K562 (cell line): ENCODE measurements around the gene DENND1A. TPM values are rescaled to one million over a fixed set of nuclear protein-coding genes. Genes with fewer than 3 reads are reported as not detected.
A peak's percentile ranks its signal among the peaks of the same experiment; 100 is the strongest.

ENCODE experiments used
- ATAC-seq: fragments of 200-7000 bp; cut with Tn5 transposase; 3 replicates; pipeline ENCODE4 v1.9.1; 2020; ENCODE audit warnings: moderate library complexity
- BruUV-seq: library from RNA; stranded (reverse); fragments of 400-500 nt; replicated peaks from 2 replicates; lab custom pipeline; 2021; lab: Mats Ljungman, UMichigan
- CTCF ChIA-PET: fragments of 300-600 bp; formaldehyde crosslinking; extraction: SDS; loops from one replicate; lab custom pipeline; 2021; ENCODE audit warnings: low intra/inter-chr PET ratio; lab: Yijun Ruan, JAX
- POLR2A ChIA-PET: fragments of 300-600, 350-650 bp; sonication (Branson Sonifier 250); formaldehyde crosslinking; extraction: SDS; loops from one replicate; lab custom pipeline; 2021; ENCODE audit warnings: antibody characterized with exemption, inconsistent platforms; lab: Yijun Ruan, JAX
- DNase-seq, 4 experiments: peaks; one replicate each; pipeline versions ENCODE4 v3.0.0 to v3.0.0-alpha.2; 2011 to 2018; ENCODE audit warnings: low spot score in 3 of 4, mixed read lengths in 3 of 4; ENCODE audit errors: extremely low read depth in 1 of 4
- FAIRE-seq: peaks from 2 replicates; lab custom pipeline; 2011; peaks lifted over from hg19 to GRCh38; lab: Jason Lieb, UNC
- H2AFZ ChIP-seq: 2 replicates; pipeline ENCODE4 v1.6.0; 2011; ENCODE audit warnings: low read depth, low read length, control low read depth, inconsistent platforms
- H3K27ac ChIP-seq: fragments of 200-600 bp; 3 replicates; pipeline ENCODE4 v1.8.0; 2011; ENCODE audit warnings: low read depth, mild to moderate bottlenecking, control low read depth, inconsistent platforms, low read length, moderate library complexity, mixed read lengths; ENCODE audit errors: extremely low read depth
- H3K27me3 ChIP-seq, 2 experiments: fragments of 300-600 bp in 1 of 2; 2 replicates in 1 of 2; 3 replicates in 1 of 2; pipeline versions ENCODE4 v1.6.0 to v1.8.0; 2011; ENCODE audit warnings: inconsistent platforms in 2 of 2, low read length in 2 of 2, mild to moderate bottlenecking in 1 of 2, mixed read lengths in 1 of 2, moderate library complexity in 1 of 2; ENCODE audit not compliant: control insufficient read depth in 2 of 2, insufficient read depth in 2 of 2
- H3K36me3 ChIP-seq: fragments of 300-600 bp; 3 replicates; pipeline ENCODE4 v1.8.0; 2011; ENCODE audit warnings: mild to moderate bottlenecking, low read length, inconsistent platforms; ENCODE audit not compliant: control insufficient read depth, insufficient read depth
- H3K4me1 ChIP-seq, 2 experiments: fragments of 200-600 bp in 1 of 2; replicated peaks in 1 of 2; 2 replicates in 1 of 2; 3 replicates in 1 of 2; pipeline versions ENCODE4 v1.5.1 to v1.8.0; 2011; ENCODE audit warnings: inconsistent platforms in 2 of 2, low read length in 2 of 2, mild to moderate bottlenecking in 1 of 2, mixed read lengths in 1 of 2, moderate library complexity in 1 of 2; ENCODE audit not compliant: control insufficient read depth in 2 of 2, insufficient read depth in 2 of 2
- H3K4me2 ChIP-seq: 2 replicates; pipeline ENCODE4 v1.6.1; 2011; ENCODE audit warnings: low read length, control low read depth, inconsistent platforms, mixed read lengths; ENCODE audit not compliant: insufficient read depth
- H3K4me3 ChIP-seq: fragments of 200-600 bp; sonication (generic), shearing (Covaris generic); 2 replicates; pipeline ENCODE4 v1.5.1; 2016; ENCODE audit warnings: control low read depth, inconsistent platforms
- H3K79me2 ChIP-seq: fragments of 200-600 bp; 3 replicates; pipeline ENCODE4 v1.8.0; 2011; ENCODE audit warnings: low read length, inconsistent platforms; ENCODE audit not compliant: control insufficient read depth, insufficient read depth
- H3K9ac ChIP-seq, 2 experiments: 2 replicates each; pipeline versions ENCODE4 v1.6.0 to v1.6.1; 2011; ENCODE audit warnings: low read depth in 2 of 2, low read length in 2 of 2, control low read depth in 1 of 2, inconsistent platforms in 1 of 2, mild to moderate bottlenecking in 1 of 2, mixed read lengths in 1 of 2; ENCODE audit not compliant: insufficient read depth in 1 of 2
- H3K9me1 ChIP-seq: one replicate; pipeline ENCODE4 v1.6.0; 2011; ENCODE audit warnings: inconsistent platforms, mild to moderate bottlenecking, low read length, moderate library complexity; ENCODE audit not compliant: control insufficient read depth, insufficient read depth
- H3K9me3 ChIP-seq: replicated peaks from 2 replicates; pipeline ENCODE4 v1.5.1; 2011; ENCODE audit warnings: low read depth, low read length, inconsistent platforms; ENCODE audit not compliant: control insufficient read depth, insufficient read depth
- H4K20me1 ChIP-seq: replicated peaks from 2 replicates; pipeline ENCODE4 v1.6.1; 2011; ENCODE audit warnings: low read length, inconsistent platforms, mixed read lengths; ENCODE audit not compliant: control insufficient read depth, insufficient read depth
- COPS2 ChIP-seq: fragments of 450-650 bp; conservative IDR thresholded peaks from 2 replicates; pipeline ENCODE4 v1.6.1; 2016; ENCODE audit warnings: mild to moderate bottlenecking, moderate library complexity
- ELF4 ChIP-seq: fragments of 450-650 bp; formaldehyde crosslinking; IDR thresholded peaks from 2 replicates; pipeline ENCODE4 v1.4.0; 2022; ENCODE audit warnings: missing genetic modification characterization
- PRPF4 ChIP-seq: fragments of 200-400 bp; formaldehyde crosslinking; IDR thresholded peaks from one replicate; pipeline ENCODE4 v1.6.1; 2017; ENCODE audit warnings: low read length, low read depth, mild to moderate bottlenecking; ENCODE audit not compliant: insufficient read depth, poor library complexity, severe bottlenecking
- RUNX1 ChIP-seq: sonication (generic); IDR thresholded peaks from 2 replicates; pipeline ENCODE4 v1.6.1; 2016; ENCODE audit warnings: antibody characterized with exemption, low read depth
- WGBS: fragments of 100-300 bp; shearing (Covaris generic); methylation state at CpG from one replicate; pipeline ENCODE4 v1.1.6; 2016; ENCODE audit warnings: low coverage, mixed read lengths; ENCODE audit not compliant: insufficient coverage; ENCODE audit errors: missing lambda C conversion rate; 5-methylcytosine and 5-hydroxymethylcytosine counted together
- in situ Hi-C: fragments of 300-500 bp; cut with MboI; formaldehyde crosslinking; loops from 4 replicates; pipeline ENCODE4 v1.15.0; 2018; ENCODE audit warnings: inconsistent platforms, mixed read lengths
- intact Hi-C: fragments of 100-400 bp; cut with micrococcal nuclease; formaldehyde crosslinking; loops from 2 replicates; pipeline ENCODE4 v1.14.2; 2022
- polyA plus RNA-seq, 8 experiments: library from polyadenylated mRNA; depleted of rRNA in 4 of 8; stranded (reverse) in 5 of 8; unstranded in 3 of 8; fragments of >200 nt; fragmentation: Nextera tagmentation in 2 of 8; fragmentation: Illumina TruSeq in 1 of 8; extraction: Ambion mirVana in 2 of 8; extraction: Trizol in 1 of 8; gene quantifications; 2 replicates each; pipeline versions ENCODE4 v1.2.1 to v1.2.3, GENCODE V29; 2011 to 2014; ENCODE audit warnings: inconsistent platforms in 1 of 8, missing spikeins in 1 of 8
- total RNA-seq, 7 experiments: library from RNA; depleted of rRNA in 6 of 7; stranded (reverse); fragments of >200 nt in 6 of 7; fragmentation: Illumina TruSeq in 2 of 7; extraction: Trizol in 2 of 7; gene quantifications; 2 replicates each; pipeline versions ENCODE4 v1.2.1 to v1.2.3, GENCODE V29; 2011 to 2021; ENCODE audit warnings: low replicate concordance in 1 of 7
- TF ChIP-seq, protein P1 (sequence below): fragments of 450-650 bp; IDR thresholded peaks from 2 replicates; pipeline ENCODE4 v1.6.1; 2016
- TF ChIP-seq, protein P2 (sequence below): fragments of 250-450 bp; sonication (Bioruptor Pico); IDR thresholded peaks from 2 replicates; pipeline ENCODE4 v1.8.0; 2022; ENCODE audit warnings: inconsistent platforms, mild to moderate bottlenecking, moderate library complexity, borderline replicate concordance
- TF ChIP-seq, protein P3 (sequence below): IDR thresholded peaks from 2 replicates; pipeline ENCODE4 v1.6.1; 2016; ENCODE audit warnings: missing genetic modification characterization, missing compliant biosample characterization

DENND1A gene
- total and polyA plus RNA-seq, 9 of the 15 experiments (the other 6 are each of a cell fraction or from before 2014, with no cell fraction given) = 7.6 to 29.5 (median 15.7) TPM

DNA sequence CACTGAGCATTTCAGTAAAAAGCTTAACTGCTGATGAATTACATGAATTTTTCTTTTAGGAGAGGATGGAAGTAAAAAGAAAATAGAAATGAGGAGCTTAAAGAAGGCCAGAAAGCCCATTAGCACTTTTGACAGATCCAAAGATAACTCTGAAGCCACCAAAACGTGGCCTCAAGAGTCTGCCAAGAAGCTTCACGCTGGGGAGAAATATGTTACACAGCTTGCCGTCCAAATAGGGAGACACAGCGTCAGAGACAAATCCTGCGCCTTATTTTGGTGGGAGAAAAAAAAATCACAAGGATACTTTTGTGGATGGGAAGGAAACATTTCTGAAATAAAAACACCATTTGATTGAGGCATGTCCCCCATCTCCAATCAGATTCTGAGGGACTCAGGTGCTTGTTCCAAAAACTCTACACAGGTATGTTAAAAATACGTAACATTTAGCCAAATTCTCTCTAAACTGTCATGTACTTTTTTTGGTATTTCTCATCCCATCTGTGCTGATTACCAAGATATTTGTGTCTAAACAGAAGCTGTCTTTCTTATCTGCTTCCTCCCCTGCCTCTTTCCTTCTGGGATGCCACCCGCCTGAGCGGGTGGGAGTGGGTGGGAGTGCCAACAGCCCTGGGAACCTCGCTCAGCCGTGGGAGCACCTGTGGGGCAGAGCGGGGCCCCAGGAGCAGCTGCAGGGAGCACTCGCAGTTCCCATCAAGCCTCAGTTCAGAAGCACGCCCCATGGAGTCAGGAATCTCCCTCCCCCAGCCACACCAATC lies 275.5 kb downstream of the DENND1A start:
- ChIA-PET CTCF (no interaction called here), POLR2A (interaction anchor here (1.2 to 2.3 kb wide), 2 partner anchors 10 to 16 kb away, joined by 3 to 8 read pairs; no protein-coding TSS in a partner anchor)
- FAIRE-seq (no peak), ATAC-seq (no peak), DNase-seq (no peak)
- Histone ChIP-seq H3K9me1 (peaks cover 3% of the 10 kb centered on the region), H3K27ac (no peak overlapping the region), H3K4me3 (no peak overlapping the region), H3K9me3 (no peaks in the 10 kb centered on the region), H3K4me2 (no peak overlapping the region; the same call in 1 of the 2 replicates), H3K27me3 (no peaks in the 10 kb centered on the region), H4K20me1 (peaks cover 4% of the 10 kb centered on the region; the same call in 1 of the 2 replicates), H3K9ac (peak overlapping the region in 1 of 2 experiments; percentile 77; a peak in 1 of 4 replicates), H3K36me3 (peaks cover 2% of the 10 kb centered on the region; the same call in 1 of the 3 replicates), H3K79me2 (no peaks in the 10 kb centered on the region), H3K4me1 (peaks cover 27% of the 10 kb centered on the region in 2 experiments), H2AFZ (no peak overlapping the region)
- in situ Hi-C loops = no loop called here
- 57% methylated on average over 11 of the region's 13 CpGs for WGBS
- BruUV-seq = no TSS peak
- intact Hi-C loops = no loop called here
- TF ChIP-seq, protein P1, sequence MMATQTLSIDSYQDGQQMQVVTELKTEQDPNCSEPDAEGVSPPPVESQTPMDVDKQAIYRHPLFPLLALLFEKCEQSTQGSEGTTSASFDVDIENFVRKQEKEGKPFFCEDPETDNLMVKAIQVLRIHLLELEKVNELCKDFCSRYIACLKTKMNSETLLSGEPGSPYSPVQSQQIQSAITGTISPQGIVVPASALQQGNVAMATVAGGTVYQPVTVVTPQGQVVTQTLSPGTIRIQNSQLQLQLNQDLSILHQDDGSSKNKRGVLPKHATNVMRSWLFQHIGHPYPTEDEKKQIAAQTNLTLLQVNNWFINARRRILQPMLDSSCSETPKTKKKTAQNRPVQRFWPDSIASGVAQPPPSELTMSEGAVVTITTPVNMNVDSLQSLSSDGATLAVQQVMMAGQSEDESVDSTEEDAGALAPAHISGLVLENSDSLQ = no peak

DNA sequence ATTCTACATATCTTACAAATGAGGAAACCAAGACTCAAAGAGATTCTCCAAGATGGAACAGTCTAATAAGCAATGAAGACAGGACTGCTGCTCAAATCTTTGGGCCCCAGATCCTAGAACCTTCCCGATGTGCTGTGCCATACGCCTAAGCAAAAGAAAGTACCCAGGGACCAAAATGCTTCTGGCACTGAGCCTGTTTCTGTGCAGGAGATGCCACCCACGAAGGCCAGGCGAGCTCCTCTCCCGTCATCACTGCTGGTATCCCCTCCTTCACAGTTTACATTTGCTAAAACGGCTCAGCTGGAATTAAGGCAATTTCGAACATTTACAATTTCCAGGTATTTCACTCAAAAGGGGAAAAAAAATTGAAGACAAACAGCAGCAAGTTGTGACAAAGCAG lies 277.5 kb downstream of the DENND1A start:
- H3K9ac ChIP-seq = no peak overlapping the region
- CTCF ChIA-PET = no interaction called here
- H3K27me3 ChIP-seq = no peaks in the 10 kb centered on the region
- intact Hi-C loops = no loop called here
- no TSS peak for BruUV-seq
- H2AFZ ChIP-seq = no peak overlapping the region
- H3K4me3 ChIP-seq = no peak overlapping the region
- WGBS = 89% methylated on average over 7 of the region's 7 CpGs
- POLR2A ChIA-PET = interaction anchor here (0.7 kb wide), 1 partner anchor 16 kb away, joined by 3 read pairs; no protein-coding TSS in a partner anchor
- peaks cover 27% of the 10 kb centered on the region in 2 experiments for H3K4me1 ChIP-seq
- H3K9me1 ChIP-seq = peaks cover 3% of the 10 kb centered on the region
- in situ Hi-C loops = no loop called here
- no peaks in the 10 kb centered on the region for H3K9me3 ChIP-seq
- FAIRE-seq (no peak), ATAC-seq (no peak), DNase-seq (no peak)
- peaks cover 4% of the 10 kb centered on the region; the same call in 1 of the 2 replicates for H4K20me1 ChIP-seq
- H3K27ac ChIP-seq = no peak overlapping the region
- H3K79me2 ChIP-seq = no peaks in the 10 kb centered on the region
- no peak overlapping the region for H3K4me2 ChIP-seq
- peaks cover 2% of the 10 kb centered on the region; the same call in 1 of the 3 replicates for H3K36me3 ChIP-seq
- TF ChIP-seq ELF4 (CRISPR knock-in tag) (no peak), COPS2 (no peak), PRPF4 (no peak), RUNX1 (no peak)
- TF ChIP-seq, protein P2, sequence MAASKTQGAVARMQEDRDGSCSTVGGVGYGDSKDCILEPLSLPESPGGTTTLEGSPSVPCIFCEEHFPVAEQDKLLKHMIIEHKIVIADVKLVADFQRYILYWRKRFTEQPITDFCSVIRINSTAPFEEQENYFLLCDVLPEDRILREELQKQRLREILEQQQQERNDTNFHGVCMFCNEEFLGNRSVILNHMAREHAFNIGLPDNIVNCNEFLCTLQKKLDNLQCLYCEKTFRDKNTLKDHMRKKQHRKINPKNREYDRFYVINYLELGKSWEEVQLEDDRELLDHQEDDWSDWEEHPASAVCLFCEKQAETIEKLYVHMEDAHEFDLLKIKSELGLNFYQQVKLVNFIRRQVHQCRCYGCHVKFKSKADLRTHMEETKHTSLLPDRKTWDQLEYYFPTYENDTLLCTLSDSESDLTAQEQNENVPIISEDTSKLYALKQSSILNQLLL (CRISPR knock-in tag) = no peak
- TF ChIP-seq, protein P3, sequence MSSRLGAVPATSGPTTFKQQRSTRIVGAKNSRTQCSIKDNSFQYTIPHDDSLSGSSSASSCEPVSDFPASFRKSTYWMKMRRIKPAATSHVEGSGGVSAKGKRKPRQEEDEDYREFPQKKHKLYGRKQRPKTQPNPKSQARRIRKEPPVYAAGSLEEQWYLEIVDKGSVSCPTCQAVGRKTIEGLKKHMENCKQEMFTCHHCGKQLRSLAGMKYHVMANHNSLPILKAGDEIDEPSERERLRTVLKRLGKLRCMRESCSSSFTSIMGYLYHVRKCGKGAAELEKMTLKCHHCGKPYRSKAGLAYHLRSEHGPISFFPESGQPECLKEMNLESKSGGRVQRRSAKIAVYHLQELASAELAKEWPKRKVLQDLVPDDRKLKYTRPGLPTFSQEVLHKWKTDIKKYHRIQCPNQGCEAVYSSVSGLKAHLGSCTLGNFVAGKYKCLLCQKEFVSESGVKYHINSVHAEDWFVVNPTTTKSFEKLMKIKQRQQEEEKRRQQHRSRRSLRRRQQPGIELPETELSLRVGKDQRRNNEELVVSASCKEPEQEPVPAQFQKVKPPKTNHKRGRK (tag) = no peak
